GM23248 (cell line): ENCODE data around the gene FADS3.

Experiments used
- EZH2 ChIP-seq: fragments of 200-600 bp; sonication (generic); IDR thresholded peaks from 2 replicates; pipeline ENCODE4 v1.6.1; 2018; ENCODE audit warnings: antibody characterized with exemption, mild to moderate bottlenecking; ENCODE audit not compliant: insufficient read depth, poor library complexity, severe bottlenecking
- EZH2phosphoT487 ChIP-seq: fragments of 200-600 bp; sonication (generic); IDR thresholded peaks from 2 replicates; pipeline ENCODE4 v1.6.1; 2018; ENCODE audit warnings: antibody characterized with exemption, moderate library complexity, mild to moderate bottlenecking, low read depth; ENCODE audit not compliant: insufficient read depth

- TF ChIP-seq EZH2, result no peak
- TF ChIP-seq EZH2phosphoT487, result no peak
Measured at GRCh38 chr11:61928606-61929005, 37.3 kb upstream of the FADS3 start.
